GM19035 (cell line): Measurements from ENCODE around the gene DIP2A.
"Not testable (repeated sequence)": the region's sequence is repeated elsewhere in the genome, so short reads cannot be mapped to it uniquely, and the experiment has no call there.

ENCODE experiments used
- ATAC-seq: cut with Tn5 transposase; IDR thresholded peaks from one replicate; pipeline ENCODE4 v1.9.1; 2021; ENCODE audit not compliant: unreplicated experiment

Gene DIP2A

DNA sequence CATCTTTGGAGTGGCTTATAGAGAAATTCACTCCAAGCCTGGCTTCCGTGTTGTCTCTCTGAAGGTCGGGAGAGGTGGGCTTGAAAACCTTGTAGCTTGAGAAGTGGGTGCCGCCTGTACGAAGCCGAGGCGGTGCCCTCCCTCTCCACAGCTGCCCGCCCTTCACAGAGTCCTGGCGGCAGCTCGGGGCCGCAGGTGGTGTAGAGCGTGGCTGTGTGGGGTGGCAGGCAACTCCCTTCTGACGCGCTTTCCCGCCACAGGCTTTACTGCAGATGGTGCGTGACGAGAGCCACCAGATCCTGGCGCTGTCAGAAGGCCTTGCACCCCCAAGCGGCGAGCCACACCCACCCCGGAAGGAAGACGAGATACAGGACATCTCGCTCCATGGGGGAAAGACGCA, 33.1 kb upstream of the DIP2A start:
- no peak for ATAC-seq

DNA sequence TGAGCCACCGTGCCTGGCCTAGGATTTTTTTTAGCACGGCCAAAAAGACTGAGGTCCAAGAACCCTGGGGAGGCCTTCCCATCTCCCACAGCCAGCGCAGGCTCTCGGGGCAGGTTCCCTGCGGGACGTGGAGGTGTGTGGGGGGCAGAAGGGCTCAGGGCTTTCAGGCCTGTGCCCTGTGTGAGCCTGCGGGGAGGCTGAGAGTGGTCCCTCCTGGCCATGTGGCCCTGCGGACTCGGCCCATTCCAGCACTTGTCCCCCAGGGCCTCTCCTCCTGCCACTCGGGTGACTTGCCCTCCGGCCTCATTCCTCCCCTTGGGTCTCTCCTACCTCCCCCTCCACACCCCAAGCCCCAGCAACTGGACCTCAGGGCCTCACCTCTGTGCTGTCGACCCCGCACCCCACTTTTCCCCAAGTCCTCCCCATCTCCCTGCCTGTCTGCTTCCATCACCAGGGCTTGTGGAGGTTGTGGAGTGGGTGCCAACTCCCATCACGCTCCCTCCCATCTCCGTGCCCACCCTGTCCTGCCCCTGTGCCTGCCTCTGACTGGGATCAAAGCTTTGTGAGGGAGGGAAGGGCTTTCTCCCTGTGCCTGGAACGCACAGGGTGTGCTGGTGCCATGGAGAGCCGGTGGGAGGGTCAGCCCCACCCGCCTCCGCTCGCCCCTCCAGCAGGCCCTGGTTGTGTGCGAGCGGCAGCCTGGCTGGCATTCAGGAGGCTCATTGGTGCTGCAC, 32.2 kb upstream of the DIP2A start:
- ATAC-seq = no peak

DNA sequence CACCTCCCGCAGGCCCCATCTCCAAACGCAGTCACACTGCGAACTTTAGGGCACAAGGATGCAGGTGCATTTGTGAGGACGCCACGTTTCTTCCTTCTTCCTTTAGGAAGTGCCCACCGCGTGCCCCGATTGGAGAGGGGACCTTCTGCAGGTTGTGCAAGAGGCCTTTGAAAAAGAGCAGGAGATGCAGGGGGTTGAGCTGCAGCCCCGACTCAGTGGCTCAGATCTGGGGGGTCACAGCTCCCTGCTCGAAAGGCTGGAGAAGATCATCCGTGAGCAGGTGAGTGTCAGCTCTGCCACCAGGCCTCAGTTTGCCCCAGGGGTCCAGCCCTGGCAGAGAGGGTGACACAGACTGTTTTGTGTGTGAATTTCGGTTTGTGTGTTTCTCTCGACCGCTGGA, 31.2 kb upstream of the DIP2A start:
- no peak for ATAC-seq

DNA sequence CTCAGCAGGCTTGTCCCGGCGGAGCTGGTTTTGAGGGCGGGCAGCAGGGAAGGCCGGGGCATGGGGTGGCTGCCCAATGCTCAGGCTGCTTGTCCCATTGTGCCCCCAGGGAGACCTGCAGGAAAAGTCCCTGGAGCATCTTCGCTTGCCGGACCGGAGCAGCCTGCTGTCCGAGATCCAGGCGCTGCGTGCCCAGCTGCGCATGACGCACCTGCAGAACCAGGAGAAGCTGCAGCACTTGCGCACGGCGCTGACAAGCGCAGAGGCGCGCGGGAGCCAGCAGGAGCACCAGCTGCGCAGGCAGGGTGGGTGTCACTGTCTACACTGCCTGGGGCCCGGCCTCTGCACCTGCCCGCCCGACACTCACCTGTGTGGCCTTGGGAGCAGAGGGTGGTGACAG, 30.4 kb upstream of the DIP2A start:
- ATAC-seq = no peak

DNA sequence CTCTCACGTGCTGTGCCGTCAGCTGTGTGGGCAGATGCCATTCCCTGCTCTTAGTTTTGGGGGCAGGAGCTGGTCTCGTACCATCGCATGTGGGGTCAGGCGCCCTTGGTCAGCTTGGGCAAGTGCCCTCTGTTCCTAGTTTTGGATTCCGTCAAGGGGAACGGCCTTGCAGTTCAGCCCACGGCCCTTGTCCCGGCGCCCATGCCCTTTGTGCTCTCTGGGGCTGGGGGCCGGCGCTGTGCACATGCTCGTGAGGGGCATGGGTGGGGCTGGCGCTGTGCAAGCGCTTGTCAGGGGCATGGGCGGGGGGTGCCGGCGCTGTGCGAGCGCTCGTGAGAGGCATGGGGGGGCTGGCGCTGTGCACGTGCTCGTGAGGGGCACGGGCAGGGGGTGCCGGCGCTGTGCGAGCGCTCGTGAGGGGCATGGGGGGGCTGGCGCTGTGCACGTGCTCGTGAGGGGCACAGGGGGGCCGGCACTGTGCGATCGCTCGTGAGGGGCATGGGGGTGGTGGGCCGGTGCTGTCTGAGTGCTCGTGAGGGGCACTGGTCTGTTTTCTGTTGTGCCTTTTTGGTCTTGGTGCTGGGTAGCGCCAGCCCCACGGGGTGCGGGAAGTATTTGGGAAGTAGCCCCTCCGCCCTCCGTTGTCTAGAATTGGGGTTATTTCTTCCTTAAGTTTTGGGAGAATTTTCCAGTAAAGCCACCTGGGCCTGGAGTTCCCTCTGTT, 29.5 kb upstream of the DIP2A start:
- no peak for ATAC-seq

DNA sequence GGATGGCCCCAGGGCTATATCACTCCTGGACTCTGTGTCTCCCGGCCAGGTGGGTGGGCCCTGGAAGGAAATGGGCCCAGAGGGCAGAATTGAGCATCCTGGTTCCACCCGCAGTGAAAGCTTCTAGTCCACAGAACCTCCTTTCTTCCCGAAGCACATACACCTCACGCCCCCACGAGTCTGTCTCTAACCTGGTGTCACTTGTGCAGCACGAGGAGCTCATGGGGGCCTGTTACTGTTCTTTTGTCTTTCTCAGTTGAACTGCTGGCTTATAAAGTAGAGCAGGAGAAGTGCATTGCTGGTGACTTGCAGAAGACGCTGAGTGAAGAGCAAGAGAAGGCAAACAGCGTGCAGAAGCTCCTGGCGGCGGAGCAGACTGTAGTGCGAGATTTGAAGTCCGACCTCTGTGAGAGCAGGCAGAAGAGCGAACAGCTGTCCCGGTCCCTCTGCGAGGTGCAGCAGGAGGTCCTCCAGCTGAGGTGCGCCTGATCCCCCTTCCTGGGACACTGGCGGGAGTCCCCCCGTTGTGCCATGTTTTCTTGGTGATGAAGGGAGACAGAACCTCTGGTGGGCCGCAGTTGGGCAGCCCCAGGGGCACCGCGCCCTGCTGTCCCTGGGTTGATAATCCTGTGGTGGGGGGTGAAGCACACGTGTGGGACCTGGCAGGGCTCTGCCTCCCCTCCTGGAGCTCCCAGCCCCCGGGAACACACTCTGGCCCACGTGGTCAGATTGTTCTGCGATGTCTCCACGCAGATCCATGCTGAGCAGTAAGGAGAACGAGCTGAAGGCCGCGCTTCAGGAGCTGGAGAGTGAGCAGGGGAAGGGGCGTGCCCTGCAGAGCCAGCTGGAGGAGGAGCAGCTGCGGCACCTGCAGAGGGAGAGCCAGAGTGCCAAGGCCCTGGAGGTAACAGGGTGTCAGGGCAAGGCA, 28.7 kb upstream of the DIP2A start:
- no peak for ATAC-seq

DNA sequence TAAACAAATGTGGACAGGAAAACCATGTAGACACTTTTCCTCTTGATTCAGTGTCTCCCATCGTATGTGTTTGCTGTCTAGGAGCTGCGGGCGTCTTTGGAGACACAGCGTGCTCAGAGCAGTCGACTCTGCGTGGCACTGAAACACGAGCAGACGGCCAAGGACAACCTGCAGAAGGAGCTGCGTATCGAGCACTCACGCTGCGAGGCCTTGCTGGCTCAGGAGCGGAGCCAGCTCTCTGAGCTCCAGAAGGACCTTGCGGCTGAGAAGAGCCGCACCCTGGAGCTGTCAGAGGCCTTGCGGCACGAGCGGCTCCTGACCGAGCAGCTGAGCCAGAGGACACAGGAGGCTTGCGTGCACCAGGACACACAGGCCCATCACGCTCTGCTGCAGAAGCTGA, 27.2 kb upstream of the DIP2A start:
- ATAC-seq = no peak

DNA sequence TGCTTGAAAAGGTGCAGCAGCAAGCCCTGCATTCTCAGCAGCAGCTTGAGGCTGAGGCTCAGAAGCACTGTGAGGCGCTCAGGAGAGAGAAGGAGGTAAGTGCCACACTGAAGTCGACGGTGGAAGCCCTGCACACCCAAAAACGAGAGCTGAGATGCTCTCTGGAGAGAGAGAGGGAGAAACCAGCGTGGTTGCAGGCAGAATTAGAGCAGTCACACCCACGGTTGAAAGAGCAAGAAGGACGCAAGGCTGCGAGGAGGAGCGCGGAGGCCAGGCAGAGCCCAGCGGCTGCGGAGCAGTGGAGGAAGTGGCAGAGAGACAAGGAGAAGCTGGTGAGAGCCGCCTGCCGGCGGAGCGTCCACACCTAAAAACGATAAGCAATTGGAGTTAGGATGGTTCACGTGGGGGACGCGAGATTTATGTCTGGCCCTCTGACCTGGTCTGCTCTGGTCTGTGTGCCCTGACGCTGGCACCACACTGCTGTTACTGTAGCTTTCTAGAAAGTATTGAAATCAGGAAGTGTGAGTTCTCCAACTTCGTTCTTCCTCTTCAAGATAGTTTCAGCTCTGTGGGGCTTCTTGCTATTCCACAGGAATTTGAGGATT, 26.7 kb upstream of the DIP2A start:
- ATAC-seq = no peak

DNA sequence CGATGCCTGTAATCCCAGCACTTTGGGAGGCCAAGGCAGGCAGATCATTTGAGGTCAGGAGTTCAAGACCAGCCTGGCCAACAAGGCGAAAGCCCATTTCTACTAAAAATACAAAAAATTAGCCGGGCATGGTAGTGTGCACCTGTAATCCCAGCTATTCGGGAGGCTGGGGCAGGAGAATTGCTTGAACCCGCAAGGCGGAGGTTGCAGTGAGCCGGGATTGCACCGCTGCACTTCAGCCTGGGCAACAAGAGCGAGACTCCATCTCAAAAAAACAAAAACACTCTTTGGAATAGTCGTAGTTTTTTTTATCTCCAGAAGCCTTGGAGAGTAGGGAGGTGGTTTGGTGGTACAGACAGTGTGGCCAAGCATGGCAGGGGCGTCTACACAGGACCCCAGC, 25.6 kb upstream of the DIP2A start:
- ATAC-seq = not testable (repeated sequence)

DNA sequence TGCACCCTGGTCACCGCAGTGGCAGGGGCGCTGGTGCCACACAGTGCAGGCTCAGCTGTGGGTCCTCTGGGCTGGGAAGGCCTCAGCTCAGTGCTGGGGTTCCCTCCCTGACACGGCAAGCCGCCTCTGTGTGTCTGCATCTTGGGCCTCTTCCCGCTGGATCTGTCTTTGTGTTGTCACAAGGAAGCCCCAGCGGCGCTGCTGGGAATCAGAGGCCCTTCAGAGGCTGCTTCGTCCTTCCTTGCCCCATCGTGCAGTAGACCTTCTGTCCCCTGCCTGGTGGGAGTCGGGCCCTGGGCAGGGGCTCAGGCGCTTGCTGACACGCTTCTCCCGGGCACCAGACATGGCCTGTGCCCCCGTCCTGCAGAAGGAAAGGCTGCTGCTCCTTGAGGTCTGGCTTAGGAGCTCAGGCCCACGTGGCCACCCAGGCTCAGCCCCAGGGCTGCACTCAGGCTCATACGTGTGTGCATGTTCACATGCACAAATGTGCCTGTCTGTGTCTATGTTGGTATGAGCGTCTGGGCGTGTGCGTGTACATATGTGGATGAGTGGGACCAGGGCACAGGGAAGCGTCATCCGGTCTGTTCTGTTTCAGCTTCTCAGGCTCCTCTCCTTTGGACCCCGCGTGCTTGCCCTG, 24.3 kb upstream of the DIP2A start:
- ATAC-seq = no peak

DNA sequence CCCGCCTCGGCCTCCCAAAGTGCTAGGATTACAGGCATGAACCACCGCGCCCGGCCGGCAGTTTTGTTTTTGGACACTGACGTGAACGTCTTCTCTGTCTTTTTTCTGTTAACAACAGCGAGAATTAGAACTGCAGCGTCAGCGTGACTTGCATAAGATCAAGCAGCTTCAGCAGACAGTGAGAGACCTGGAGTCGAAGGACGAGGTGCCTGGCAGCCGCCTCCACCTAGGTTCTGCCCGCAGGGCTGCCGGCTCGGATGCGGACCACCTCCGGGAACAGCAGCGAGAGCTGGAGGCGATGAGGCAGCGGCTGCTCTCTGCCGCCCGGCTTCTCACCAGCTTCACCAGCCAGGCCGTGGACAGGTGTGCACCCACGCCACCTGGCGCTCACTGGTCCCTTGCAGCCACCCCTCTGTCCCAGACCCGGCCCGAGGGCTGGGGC, 22.9 kb upstream of the DIP2A start:
- no peak for ATAC-seq

DNA sequence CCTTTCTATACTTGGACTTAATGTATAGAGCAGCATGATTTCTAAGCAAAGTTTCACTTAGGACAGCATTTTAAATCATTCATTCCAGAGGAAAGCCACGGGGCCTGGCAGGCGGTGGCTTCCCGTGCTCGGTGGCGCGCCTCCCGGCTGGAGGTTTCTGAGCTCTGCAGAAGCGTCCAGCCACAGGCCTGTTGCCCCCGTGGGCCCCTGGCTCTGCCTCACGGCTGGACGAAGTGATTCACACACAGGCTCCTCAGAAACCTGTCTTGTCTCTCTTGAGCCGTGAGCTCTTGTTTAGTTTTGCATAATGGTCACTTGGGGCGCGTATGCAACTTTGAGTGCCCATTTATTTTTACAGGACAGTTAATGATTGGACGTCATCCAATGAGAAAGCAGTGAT, 22.1 kb upstream of the DIP2A start:
- ATAC-seq = no peak

DNA sequence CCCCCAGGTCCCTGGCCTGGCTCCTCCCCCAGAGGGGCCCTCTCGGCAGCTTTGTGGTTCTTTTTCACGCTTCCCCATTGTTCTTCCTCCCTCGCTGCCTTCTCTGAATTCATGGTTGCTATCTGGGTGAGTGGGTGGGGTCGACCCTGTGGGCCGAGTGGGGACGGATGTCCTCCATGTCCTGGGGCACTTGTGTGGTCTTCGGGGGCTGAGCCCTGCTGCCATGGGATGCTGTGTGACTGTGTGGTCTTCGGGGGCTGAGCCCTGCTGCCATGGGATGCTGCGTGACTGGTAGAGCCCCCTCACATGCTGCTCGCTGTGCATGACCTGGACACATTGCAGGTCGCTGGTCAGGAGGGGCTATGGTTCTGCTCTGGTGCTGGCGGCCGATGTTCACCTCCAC, 21.6 kb upstream of the DIP2A start:
- no peak for ATAC-seq

DNA sequence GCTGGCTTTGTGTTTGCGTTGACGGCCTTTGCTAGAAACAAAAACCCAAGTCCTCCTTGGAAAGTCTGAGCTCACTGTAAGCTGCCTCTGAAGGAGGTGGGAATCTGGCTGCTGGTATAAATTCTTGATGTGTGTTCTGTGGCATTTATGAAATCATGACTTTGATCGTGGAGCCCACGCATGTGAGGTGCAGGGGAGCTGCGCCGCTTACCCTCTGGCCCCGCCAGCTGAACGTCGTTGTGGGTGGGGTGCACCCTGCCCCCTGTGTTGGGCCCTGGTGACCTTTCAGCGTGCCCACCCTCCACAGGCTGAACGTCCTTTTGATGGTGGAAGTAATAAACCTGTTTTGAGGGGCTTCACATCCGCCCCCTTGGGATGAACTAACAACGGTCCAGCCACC, 21.2 kb upstream of the DIP2A start:
- no peak for ATAC-seq

DNA sequence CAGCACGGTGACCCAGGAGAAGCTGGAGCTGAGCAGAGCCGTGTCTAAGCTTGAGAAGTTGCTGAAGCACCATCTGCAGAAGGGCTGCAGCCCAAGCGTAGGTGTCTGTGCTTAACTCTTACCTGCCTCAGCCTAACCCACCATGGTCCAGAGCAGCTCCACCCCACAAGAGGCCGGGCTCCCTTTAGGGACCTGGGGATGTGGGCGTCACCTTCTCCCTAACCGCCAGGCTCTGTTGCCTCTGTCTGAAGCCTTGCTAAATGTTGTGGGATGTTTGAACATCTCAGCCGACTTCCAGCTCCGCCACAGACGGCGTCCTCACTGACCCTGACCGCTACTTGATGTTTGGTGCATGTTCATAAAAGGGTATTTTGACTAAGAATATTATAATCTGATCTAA, 20.4 kb upstream of the DIP2A start:
- no peak for ATAC-seq

DNA sequence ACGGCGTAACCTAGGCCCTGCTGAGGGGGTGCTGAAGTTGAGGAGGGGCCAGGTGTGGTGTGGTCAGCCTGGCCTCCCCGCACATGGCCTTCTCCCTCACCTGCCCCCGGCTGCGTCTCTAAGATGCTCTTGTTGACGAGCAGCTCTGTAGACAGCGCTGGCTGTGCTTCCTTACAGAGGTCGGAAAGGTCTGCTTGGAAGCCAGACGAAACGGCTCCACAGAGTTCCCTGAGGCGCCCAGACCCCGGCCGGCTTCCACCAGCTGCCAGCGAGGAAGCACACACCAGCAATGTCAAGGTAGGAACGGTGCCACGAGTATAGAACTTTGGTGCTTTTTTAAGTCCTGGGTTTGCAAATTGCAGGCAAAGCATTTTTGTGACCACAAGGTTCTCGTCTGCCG, 18.8 kb upstream of the DIP2A start:
- no peak for ATAC-seq

DNA sequence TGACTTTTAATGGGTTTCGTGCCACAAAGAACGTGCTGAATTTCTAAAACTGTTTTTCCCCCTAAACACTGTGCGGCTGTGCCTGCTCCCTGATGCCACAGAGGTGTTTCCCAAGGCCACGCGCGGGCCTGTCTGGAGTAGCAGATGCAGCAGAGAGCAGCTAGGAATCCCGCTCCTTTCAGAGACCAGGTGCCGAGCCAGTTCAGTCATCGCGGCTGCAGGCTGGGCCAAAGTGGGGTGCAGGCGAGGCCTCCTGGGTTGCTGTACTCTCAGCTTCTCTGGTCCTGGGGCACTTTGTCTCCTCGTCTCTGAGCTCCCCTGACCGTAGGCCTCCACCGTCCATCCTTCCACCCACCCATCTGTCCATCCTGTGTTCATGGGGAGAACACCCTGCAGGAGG, 17.4 kb upstream of the DIP2A start:
- no peak for ATAC-seq

DNA sequence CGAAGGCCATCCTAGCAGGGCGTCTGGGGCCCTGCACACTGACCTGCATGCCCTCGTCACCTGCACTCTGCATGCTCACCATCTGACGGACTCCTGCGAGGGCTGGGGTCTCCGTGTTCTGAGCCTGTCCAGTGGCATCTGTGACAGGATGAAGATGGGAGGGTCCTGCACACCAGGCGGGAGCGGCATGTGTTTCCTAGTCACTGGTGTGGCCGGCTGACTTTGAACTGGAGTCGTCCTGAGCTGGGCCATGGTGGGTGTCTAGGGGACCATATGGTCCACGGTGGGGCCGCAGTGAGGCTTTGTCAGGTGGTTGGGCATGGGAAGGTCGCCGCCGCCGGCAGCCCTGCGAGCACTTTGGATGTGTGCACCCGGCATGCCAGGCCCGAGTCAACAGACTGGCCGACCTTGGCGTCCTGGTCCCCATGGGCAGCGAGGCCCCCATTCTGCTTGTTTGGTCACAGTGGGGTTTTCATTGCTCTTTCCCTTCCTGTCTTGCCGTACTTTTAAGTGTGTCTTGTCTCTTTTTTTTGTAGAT, 16.7 kb upstream of the DIP2A start:
- no peak for ATAC-seq

DNA sequence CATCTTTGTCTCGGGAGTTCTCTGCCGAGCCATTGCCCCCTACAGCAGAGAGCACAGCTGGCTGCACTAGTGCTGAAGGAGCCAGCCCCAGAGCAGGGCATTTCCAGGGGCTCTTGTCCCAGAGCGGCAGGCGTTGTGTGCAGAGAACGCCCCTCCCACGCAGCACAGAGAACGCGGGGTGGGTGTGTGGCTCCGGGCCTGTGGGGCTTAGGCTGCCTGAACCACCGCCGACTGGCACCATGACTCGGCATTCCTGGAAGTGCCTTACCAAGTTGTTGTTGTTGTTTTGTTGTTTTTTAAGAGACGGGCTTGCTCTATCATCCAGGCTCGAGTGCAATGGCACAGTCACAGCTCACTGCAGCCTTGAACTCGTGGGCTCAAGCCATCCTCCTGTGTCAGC, 15.8 kb upstream of the DIP2A start:
- ATAC-seq = no peak

DNA sequence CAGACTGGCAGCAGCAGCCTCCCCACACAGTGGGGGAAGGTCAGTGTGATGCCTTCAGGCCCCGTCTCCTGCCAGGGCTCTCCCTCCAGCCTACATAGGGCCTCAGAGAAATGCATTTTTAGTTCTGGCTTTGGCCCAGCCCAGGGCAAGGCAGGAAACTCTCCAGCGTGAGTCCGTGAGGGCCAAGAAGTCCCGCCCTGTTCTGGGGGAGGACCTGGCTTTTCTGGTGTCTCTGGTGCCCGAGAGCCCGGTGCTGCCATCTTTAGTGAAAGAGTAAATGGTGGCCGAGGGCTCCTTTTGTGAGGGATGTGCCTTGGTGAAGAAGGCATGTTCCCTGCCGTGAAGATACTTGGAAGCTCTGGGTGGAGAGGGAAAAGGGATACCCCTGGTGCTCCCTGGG, 14.8 kb upstream of the DIP2A start:
- no peak for ATAC-seq

DNA sequence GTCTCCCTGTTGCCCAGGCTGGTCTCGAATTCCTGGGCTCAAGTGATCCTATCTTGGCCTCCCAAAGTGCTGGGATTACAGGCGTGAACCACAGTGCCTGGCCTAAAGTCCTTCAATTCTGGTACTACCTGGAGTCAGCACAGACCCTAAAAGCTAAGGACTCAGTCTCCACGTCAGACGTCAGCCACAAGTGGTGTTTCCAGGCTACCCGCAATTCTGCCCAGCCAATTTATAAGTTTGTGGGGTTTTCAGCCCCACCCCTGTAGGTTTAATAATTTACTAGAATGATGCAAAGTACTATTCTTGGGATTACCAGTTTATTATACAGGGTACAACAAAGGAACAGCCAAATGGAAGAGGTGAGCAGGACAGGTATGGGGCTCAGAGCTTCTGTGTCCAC, 10.6 kb upstream of the DIP2A start:
- no peak for ATAC-seq
